GM12891 (cell line): ENCODE results near the gene AQP5.

ENCODE experiments used
- PAX5 ChIP-seq: IDR thresholded peaks from 2 replicates; pipeline ENCODE4 v1.6.1; 2011; ENCODE audit warnings: low read length, moderate library complexity, mild to moderate bottlenecking; ENCODE audit not compliant: insufficient read depth, severe bottlenecking
- POLR2A ChIP-seq: IDR thresholded peaks from 2 replicates; pipeline ENCODE4 v1.6.1; 2011; ENCODE audit warnings: low read depth, low read length, control low read depth
- POLR2AphosphoS5 ChIP-seq: IDR thresholded peaks from 2 replicates; pipeline ENCODE4 v1.6.1; 2011; ENCODE audit warnings: low read depth, low read length, control low read depth

DNA sequence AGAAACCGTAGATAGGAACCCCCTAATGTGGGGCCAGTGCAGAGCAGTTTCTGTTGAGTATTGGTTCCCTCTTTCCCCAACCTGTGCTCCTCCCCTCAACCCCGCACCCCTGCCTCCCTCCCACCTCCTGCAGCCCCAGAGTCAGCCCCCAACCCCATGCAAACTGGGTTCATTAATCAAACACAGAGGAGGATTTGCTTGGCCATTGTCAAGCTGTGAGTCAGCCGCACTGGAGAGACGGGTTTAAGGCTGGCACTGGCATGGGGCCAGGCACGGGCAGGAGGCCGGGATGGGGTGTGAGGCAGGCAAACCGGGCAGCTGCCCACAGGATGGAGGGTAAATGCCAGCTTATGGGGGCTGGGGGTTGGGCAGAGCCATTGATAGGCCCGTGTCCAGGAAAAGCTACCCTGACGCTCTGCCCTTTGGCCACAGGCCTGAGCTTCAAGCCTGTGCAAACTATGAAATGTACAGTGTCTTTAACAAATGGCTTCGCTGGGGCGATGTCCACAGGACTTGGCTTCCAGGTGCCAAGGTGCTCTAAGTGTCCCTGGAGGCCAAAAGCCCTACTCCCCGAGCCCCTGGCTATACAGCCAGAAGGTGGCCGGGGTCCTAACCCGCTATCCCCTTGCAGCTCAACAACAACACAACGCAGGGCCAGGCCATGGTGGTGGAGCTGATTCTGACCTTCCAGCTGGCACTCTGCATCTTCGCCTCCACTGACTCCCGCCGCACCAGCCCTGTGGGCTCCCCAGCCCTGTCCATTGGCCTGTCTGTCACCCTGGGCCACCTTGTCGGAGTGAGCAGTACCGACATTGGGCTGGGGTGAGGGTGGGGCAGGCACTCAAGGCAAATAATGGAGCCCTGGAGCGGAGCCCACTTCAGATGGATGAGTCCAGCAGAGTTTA is 1.4 kb downstream of the AQP5 start:
- TF ChIP-seq POLR2A (no peak), POLR2AphosphoS5 (no peak), PAX5 (no peak)
